Activated effector memory CD4-positive, alpha-beta T cell treated with anti-CD3 and anti-CD28 coated beads, Interleukin-2, amount 50 U/mL, for 16 hours (primary cell): Measurements from ENCODE around the gene SREBF1.
"Not testable (repeated sequence)": the region's sequence is repeated elsewhere in the genome, so short reads cannot be mapped to it uniquely, and the experiment has no call there.

Source experiments
- DNase-seq: peaks from one replicate; pipeline ENCODE4 v3.0.0-alpha.2; 2020

SREBF1 gene

DNA sequence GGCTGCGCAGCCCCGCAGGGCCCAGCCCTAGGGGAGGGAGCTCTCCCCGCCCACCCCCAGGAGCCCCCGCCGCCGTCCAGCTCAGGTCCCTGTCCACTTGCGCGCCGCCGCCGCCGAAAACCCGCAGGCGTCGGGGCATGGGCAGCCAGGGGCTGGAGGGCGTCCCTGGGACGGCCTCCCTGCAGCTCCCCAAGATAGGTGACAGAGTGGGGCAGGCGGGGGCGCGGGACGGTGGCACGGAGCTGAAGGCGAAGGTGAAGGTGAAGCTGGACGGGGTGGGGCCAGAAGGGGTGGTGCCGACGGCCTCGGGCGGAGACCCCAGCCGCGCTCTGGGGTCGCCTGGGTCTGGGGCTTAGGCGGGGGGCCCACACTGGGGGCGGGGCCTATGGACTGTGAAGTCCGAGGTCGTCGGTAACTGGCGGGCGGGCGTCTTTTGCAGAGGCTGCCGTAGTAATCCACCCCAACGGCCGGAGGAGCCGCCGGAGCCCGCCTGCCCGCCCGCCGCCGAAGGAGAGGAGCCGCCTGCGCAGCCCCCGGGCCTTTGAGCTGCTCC is 27.2 kb downstream of the SREBF1 start:
- no peak for DNase-seq

DNA sequence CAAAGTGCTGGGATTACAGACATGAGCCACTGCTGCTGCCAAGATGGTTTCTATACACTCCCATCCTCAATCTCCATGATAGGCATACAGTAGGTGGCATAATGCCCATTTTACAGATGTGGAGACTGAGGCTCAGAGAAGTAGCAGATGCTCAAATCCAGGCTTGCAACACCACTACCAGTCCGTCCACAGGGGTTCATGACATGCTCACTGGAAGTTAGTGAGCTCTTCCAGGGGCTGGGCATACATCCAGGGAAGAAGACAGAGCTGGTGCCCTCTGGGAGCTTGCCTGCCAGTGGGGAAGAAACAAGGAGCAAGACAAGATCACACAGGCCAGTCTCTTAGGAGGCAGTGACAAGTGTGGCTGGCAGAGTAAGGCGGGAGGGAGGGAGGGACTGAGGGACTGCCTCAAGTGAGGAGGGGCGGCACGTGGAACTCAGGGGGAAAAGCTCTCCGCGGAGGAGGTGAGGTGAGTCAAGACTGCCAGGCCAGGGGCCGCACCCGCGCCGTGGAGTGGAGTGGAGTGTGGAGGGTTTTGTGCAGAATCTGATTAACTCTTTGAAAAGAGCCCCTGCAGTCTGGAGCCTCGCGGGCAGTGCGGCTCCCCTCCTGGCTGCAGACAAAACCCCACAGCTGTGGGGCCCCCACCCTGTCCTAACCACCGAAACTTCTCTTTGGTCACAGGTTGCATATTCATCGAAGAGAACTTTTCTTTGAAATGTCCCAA is 27.9 kb downstream of the SREBF1 start:
- DNase-seq: no peak

DNA sequence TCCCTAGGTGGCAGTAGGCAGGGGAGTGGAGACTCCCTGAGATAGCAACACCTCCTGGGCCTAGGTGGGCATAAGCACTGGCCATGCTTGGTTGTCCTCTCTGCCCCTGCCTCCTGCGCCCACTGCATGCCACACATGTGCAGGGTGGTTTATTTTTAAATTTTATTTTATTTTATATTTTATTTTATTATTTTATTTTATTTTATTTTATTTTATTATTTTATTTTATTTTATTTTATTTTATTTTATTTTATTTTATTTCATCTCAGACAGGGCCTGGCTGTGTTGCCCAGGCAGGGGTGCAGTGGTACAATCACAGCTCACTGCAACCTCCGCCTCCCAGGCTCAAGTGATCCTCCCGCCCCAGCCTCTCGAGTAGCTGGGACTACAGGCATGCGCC is 28.6 kb downstream of the SREBF1 start:
- not testable (repeated sequence) for DNase-seq

DNA sequence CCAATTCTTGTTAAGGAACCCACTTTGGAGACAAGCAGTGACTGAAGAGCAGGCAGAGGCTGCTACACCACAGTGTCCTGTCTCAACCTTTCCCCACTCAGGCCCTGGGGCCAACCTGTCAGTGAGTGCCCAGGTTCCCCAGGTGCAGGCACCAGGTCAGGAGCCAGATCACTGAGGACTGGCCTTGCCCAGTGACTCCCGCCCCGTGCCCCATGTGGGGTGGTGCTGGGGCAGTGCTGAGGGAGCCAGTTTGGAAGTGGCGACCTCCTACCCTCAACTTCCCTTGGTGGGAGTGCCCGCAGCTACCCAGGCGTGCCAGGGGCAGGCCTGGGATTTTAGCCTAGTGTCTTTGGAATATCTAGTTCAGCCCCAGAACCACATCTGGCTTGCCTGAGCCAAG is 29.3 kb downstream of the SREBF1 start:
- no peak for DNase-seq

DNA sequence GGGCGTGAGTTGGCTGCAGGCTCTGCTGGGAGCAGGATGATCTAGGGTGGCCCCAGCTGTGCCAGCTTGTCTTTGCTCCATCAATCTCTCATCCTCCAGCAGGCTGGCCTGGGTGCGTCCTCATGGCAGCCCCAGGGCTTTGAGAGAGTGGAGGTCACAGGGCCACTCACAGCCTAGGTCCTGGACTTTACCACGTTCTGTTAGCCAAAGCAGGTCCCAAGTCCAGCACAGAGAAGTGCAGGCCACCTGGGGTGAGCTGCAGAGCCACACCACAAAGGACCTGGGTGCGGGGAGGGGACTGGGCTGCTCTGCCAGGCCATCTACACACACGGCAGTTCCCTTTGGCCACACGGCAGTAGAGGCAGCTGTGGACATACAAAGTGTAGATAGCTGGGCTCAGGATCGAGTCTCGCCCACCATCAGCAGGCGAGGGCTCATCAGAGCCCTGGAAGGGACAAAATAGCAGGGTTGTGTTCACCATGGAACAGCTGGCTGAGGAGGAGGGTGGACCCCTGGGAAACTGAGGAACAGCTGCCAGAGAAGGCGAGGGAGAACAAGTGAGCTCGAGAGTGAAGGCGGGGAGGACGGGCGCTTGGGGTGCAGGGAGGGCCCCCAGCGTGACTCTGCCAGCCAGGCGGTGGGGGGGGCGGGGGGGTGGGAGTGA is 30.0 kb downstream of the SREBF1 start:
- DNase-seq: no peak

DNA sequence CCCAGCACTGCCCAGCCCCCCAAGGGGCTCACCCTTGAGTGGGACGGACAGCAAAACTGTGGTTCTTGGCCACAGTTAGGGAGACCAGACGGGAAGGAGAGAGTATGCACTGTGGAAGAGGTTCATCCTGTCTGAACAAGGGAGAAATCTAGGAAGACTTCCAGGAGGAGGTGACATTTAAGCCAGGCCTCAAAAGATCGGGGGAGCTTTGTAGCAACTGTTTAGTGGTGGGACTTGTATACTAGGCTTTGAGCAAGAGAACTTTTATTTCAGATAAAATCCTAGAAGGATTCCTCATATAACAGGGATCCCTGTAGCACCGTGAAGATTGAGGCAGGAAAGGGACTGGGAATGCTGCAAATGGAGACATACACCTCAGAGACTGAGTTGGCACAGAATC is 30.8 kb downstream of the SREBF1 start:
- DNase-seq: no peak

DNA sequence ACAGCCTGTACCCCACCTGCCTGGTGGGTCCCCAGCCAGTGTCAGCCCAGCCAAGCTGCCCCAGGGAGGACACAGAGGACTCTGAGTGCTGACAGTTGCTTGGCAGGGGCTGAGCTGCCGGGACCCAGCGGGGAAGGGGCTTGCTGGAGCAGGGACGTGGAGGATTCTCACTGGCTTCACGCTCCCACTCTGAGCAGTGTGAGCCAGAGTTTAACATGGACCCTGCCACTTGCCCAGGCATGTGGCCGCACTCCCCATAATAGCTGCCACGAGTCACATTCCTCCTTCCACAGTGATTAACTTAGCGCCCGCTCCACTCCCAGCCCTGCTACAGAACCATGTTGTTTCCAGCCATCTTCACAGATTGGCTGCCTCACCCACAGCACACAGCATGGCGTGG is 31.2 kb downstream of the SREBF1 start:
- no peak for DNase-seq

DNA sequence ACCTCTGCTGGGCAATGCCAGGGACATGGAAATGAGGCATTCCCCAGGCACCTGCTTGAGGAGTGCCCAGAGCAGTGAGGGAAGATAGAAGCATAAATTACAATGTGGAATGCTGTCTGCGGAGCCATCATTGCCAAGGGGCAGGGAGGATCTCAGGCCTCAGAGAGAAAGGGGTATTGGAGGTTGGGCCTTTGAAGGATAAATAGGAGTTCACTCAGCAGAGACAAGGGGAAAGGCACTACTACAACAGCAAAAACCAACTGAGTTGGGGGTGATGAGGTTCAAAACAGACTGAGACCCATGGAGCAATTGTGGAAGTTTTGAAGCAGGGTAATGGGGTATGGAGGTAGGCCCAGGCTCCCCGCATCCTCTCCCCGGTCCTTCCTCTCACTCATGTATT is 32.8 kb downstream of the SREBF1 start:
- no peak for DNase-seq

DNA sequence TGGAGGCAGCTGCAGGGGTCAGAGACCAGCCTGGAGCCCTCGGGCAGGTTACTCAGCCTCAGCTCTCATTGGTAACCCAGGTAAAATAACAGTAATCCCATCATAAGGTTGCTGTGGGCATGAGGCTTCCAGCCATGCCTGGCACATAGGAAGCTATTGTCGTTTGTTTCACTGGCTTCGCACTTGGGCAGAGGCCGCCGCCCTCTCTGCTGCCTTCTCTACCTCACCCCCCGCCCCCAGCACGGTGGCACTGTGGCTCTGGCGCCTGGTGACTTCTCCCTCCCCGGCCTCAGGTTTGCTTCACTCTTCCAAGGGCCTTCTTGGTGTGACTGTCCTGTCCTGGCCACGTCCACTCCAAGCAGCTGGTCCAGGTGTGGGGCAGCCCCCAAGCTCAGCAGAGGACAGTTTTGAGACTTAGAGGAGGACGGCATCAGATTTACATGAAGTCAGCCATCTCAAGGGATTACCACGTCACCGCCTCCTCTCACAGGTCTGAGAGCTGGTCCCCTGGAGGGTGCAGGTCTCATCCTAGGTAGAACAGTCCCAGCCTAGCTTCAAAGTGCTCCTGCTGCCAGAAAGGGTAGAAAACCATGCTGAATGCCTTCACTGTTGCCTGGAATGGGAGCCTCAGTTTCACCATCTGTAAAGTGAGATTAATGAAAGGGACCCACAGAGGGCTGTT is 34.8 kb downstream of the SREBF1 start:
- DNase-seq: no peak

DNA sequence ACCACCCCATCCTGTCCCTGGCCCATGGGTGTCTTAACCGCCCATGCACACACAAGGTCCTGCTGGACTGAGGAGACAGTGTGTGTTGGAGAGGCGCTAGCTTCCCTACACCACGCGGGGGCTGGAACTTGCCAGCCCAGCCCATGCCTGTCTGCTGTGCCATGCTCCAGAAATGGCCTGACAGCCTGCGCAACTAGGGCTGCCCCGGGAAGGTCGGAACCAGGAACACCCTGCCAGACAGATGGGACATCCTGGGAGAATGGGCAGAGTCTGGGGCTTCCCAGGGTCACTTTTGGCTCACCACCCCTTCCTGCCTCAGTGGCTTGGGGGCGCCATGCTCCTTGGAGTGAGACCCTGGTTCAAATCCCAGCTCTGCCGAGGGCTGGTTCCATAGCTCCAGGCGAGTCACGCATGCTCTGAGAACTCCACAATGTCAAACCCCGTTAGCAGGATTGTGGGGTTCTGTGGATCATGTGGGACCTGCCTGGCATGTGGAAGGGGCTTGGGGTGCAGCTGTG is 36.2 kb downstream of the SREBF1 start:
- DNase-seq: no peak

DNA sequence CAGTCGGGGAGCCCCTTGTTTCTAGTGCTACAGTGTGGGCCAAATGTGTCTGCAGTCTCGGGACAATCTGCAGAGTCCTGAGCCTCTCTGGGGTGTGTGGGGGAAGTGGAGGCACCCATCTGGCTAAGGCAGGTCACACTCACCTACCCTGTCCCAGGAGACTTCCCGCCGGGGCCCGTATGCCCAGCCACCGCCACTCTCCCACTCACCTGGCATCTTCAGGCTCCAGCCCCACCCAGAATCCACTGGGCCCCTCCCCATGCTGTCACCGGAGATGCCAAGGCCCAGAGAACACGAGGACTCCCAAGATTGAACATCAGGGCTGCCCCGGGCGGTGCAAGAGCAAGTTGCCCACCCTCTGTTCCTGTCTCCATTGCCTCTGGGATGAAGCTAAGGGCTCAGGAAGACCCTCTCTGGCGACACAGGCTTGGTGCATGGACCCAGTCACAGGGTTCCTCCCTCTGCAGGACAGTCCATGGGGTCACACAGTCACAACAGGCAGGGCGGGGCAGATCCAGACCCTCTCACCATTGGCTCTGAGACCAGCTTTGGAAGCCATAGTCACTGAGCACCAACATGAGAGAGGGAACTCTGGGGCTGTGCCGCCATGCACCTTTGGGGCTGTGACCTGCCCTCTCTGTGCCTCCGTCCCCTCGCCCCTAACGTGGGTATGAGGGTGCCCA is 38.1 kb downstream of the SREBF1 start:
- no peak for DNase-seq

DNA sequence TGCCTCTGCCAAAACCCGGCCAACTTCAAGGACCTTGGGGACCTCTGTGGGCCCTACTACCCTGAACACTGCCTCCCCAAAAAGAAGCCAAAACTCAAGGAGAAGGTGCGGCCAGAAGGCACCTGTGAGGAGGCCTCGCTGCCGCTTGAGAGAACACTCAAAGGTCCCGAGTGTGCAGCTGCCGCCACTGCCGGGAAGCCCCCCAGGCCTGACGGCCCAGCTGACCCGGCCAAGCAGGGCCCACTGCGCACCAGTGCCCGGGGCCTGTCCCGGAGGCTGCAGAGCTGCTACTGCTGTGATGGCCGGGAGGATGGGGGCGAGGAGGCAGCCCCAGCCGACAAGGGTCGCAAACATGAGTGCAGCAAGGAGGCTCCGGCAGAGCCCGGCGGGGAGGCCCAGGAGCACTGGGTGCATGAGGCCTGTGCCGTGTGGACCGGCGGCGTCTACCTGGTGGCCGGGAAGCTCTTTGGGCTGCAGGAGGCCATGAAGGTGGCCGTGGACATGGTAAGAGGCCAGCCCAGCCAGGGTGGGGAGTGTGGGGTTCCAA is 38.7 kb downstream of the SREBF1 start:
- no peak for DNase-seq

DNA sequence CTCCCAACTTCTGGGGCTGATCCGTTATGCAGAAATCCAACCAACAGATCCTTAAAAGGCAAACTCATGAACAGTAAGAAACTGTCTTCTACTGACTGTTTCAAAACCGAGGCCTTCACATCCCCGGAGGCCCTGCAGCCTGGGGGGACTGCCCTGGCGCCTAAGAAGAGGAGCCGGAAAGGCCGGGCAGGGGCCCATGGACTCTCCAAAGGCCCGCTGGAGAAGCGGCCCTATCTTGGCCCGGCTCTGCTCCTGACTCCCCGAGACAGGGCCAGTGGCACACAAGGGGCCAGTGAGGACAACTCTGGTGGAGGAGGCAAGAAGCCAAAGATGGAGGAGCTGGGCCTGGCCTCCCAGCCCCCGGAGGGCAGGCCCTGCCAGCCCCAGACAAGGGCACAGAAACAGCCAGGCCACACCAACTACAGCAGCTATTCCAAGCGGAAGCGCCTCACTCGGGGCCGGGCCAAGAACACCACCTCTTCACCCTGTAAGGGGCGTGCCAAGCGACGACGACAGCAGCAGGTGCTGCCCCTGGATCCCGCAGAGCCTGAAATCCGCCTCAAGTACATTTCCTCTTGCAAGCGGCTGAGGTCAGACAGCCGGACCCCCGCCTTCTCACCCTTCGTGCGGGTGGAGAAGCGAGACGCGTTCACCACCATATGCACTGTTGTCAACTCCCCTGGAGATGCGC is 39.5 kb downstream of the SREBF1 start:
- DNase-seq: no peak

DNA sequence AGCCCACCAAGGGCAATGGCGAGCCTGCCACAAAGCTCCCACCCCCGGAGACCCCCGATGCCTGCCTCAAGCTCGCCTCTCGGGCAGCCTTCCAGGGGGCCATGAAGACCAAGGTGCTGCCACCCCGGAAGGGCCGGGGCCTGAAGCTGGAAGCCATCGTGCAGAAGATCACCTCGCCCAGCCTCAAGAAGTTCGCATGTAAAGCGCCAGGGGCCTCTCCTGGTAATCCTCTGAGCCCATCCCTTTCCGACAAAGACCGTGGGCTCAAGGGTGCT is 40.1 kb downstream of the SREBF1 start:
- DNase-seq: no peak

DNA sequence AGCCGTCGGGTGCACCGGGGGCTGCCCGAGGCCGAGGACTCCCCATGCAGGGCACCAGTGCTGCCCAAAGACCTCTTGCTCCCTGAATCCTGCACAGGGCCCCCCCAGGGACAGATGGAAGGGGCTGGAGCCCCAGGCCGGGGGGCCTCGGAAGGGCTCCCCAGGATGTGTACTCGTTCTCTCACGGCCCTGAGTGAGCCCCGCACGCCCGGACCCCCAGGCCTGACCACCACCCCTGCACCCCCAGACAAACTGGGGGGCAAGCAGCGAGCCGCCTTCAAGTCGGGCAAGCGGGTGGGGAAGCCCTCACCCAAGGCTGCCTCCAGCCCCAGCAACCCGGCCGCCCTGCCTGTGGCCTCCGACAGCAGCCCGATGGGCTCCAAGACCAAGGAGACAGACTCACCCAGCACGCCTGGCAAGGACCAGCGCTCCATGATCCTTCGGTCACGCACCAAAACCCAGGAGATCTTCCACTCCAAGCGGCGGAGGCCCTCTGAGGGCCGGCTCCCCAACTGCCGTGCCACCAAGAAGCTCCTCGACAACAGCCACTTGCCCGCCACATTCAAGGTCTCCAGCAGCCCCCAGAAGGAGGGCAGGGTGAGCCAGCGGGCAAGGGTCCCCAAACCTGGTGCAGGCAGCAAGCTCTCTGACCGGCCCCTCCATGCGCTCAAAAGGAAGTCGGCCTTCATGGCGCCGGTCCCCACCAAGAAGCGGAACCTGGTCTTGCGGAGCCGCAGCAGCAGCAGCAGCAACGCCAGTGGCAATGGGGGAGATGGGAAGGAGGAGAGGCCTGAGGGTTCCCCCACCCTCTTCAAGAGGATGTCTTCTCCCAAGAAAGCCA is 40.6 kb downstream of the SREBF1 start:
- DNase-seq: no peak

DNA sequence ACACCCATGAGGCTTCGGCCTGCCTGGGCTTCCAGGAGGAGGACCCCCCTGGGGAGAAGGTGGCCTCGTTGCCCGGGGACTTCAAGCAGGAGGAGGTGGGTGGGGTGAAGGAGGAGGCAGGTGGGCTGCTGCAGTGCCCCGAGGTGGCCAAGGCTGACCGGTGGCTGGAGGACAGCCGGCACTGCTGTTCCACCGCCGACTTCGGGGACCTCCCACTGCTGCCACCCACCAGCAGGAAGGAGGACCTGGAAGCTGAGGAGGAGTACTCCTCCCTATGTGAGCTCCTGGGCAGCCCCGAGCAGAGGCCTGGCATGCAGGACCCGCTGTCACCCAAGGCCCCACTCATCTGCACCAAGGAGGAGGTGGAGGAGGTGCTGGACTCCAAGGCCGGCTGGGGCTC is 41.5 kb downstream of the SREBF1 start:
- DNase-seq: no peak

DNA sequence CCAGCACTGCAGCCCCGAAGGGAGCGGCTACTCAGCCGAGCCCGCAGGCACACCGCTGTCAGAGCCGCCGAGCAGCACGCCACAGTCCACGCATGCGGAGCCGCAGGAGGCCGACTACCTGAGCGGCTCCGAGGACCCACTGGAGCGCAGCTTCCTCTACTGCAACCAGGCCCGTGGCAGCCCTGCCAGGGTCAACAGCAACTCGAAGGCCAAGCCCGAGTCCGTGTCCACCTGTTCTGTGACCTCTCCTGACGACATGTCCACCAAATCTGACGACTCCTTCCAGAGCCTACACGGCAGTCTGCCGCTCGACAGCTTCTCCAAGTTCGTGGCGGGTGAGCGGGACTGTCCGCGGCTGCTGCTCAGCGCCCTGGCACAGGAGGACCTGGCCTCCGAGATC is 42.4 kb downstream of the SREBF1 start:
- no peak for DNase-seq

DNA sequence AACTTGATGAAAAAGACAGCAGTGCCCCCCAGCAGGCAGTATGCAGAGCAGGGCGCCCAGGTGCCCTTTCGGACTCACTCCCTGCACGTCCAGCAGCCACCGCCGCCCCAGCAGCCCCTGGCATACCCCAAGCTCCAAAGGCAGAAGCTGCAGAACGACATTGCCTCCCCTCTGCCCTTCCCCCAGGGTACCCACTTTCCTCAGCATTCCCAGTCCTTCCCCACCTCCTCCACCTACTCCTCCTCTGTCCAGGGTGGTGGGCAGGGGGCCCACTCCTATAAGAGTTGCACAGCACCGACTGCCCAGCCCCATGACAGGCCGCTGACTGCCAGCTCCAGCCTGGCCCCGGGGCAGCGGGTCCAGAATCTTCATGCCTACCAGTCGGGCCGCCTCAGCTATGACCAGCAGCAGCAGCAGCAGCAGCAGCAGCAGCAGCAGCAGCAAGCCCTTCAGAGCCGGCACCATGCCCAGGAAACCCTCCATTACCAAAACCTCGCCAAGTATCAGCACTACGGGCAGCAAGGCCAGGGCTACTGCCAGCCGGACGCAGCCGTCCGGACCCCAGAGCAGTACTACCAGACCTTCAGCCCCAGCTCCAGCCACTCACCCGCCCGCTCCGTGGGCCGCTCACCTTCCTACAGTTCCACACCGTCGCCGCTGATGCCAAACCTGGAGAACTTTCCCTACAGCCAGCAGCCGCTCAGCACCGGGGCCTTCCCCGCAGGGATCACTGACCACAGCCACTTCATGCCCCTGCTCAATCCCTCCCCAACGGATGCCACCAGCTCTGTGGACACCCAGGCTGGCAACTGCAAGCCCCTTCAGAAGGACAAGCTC is 43.2 kb downstream of the SREBF1 start:
- DNase-seq: no peak

DNA sequence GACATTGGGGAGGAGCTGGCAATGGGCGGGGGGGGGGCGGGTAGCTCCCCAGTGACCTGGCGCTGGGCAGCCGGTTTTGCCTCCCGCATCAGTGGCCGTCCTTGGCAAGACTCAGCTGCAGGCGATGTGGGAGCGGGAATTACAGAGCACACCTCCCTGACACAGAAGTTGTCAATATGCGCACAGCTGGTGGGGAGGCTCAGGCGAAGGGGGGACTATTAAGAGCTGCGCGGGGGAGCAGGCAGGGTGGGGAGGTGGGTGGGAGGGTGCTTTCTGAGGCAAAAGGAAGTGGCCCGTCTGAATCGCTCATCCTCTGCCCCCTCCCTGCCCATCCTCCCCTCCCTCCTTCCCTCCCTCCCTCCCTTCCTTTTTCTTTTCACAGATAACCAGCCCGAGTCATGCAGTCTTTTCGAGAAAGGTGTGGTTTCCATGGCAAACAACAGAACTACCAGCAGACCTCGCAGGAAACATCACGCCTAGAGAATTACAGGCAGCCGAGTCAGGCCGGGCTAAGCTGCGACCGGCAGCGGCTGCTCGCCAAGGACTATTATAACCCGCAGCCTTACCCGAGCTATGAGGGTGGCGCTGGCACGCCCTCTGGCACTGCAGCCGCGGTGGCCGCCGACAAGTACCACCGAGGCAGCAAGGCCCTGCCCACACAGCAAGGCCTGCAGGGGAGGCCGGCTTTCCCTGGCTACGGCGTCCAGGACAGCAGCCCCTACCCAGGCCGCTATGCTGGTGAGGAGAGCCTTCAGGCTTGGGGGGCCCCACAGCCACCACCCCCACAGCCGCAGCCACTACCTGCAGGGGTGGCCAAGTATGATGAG is 44.0 kb downstream of the SREBF1 start:
- peak; percentile 75 for DNase-seq
